Smooth muscle cell of trachea (primary cell): Measurements from ENCODE around the gene OR10J4. TPM values are rescaled to one million over a fixed set of nuclear protein-coding genes. Genes with fewer than 3 reads are reported as not detected.

Experiments
- total RNA-seq: library from RNA; depleted of rRNA; stranded (reverse); fragments of >200 nt; gene quantifications from 2 replicates; pipeline ENCODE4 v1.2.1, GENCODE V29; 2014

OR10J4 gene
- not detected in 2 replicates for total RNA-seq

GRCh38 chr1:159431904-159432303 lies at the start of gene OR10J4:
OR10J4 (plus strand) TSS chr1:159432204.

GRCh38 chr1:159439422-159439821 lies 7.4 kb downstream of the OR10J4 start, which contains the start of gene OR10J1:
OR10J1 (plus strand) TSS chr1:159439722; CDS start chr1:159439792, 70 bp downstream.

Other genes with a start within 250 kb of the OR10J4 start
- gene ACKR1, start 227.3 kb upstream of the OR10J4 start, total RNA-seq, result not detected in 2 replicates
- gene FCER1A, start 129.9 kb upstream of the OR10J4 start, total RNA-seq, result not detected in 2 replicates
- not detected in 2 replicates for gene OR10J1, start 7.5 kb downstream of the OR10J4 start, total RNA-seq
- gene OR10J5, start 103.8 kb downstream of the OR10J4 start, total RNA-seq, result not detected in 2 replicates
- gene APCS, start 155.6 kb downstream of the OR10J4 start, total RNA-seq, result not detected in 2 replicates